Measurements from ENCODE around the gene IQCN.
A peak's percentile ranks its signal among the peaks of the same experiment; 100 is the strongest.

Gene IQCN

DNA sequence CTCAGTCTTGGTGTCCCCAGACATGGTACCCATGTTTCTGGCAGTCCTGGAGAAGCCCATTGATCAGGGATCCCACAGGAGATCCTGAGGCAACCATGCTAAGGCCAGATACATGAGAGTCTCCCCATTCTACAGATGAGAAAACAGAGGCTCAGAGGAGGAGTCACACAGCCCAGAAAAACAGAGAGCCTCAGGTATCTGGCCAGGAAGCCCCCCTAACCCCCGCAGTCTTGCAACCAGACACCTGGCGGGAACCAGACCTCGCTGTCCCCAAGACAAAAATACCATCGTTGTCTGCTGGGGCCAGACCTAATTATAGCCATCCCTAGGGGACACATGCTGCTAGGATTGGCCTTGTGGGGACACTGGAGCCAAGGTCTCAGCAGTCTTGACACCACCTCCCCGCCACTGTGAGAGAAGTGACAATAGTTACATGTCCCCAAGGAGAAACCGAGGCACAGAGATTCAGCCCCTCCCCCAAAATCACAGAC lies 46.4 kb downstream of the IQCN start:
- H3K36me3 ChIP-seq (ENCODE audit: control insufficient read depth, insufficient read depth, low read length) = no peaks in the 10 kb centered on the region
- H3K4me1 ChIP-seq (ENCODE audit: control insufficient read depth, insufficient read depth, low read length) = peaks cover 20% of the 10 kb centered on the region
- peaks cover 57% of the 10 kb centered on the region for H3K27me3 ChIP-seq (ENCODE audit: control insufficient read depth, insufficient read depth, low read length)
- H3K9ac ChIP-seq (ENCODE audit: low read length) = no peak overlapping the region
- no peaks in the 10 kb centered on the region for H3K9me3 ChIP-seq (ENCODE audit: control insufficient read depth, low read length)
- H3K4me3 ChIP-seq (ENCODE audit: low read length) = no peak overlapping the region

DNA sequence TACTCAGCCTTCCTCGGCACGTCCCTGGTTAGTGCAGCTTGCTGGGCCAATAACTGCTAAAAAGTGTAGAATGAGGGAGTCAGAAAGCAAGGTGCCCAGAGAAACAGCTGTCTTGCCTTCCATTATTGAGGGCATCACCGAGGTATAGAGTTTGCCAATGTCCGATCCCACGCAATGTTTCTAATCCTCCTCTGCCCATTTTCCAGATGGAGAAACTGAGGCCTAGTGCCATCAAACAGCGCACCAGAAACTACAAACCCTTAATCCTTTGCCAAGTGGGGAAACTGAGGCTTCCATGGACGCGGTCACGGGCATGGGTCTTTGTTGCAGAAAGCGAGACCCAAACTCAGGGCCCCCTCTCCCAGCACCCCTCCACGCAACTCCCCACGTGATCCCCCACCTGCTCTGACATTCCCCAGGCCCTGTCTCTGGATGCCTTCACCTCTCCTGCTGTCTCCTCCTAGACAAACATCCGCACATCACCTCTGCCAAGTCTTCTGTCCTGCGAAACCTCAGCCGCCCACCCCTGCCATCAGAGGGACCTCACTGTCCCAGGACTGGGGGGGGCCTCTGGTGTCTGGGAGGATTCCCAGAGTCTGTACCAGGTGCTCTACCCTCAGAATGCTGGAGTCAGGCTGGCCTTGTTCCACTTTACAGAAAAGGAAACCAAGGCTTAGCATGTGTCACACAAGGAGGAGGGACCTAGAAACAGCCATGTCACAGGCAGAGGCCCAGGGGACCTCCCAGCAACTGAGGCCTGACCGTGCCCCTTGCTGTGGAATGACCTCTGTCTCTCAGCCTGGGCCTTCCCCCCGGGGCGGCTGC lies 47.1 kb downstream of the IQCN start:
- Histone ChIP-seq H3K9me3 (ENCODE audit: control insufficient read depth, low read length) (no peaks in the 10 kb centered on the region), H3K27me3 (ENCODE audit: control insufficient read depth, insufficient read depth, low read length) (peaks cover 51% of the 10 kb centered on the region), H3K4me3 (ENCODE audit: low read length) (no peak overlapping the region), H3K36me3 (ENCODE audit: control insufficient read depth, insufficient read depth, low read length) (no peaks in the 10 kb centered on the region), H3K4me1 (ENCODE audit: control insufficient read depth, insufficient read depth, low read length) (peaks cover 20% of the 10 kb centered on the region), H3K9ac (ENCODE audit: low read length) (no peak overlapping the region)

DNA sequence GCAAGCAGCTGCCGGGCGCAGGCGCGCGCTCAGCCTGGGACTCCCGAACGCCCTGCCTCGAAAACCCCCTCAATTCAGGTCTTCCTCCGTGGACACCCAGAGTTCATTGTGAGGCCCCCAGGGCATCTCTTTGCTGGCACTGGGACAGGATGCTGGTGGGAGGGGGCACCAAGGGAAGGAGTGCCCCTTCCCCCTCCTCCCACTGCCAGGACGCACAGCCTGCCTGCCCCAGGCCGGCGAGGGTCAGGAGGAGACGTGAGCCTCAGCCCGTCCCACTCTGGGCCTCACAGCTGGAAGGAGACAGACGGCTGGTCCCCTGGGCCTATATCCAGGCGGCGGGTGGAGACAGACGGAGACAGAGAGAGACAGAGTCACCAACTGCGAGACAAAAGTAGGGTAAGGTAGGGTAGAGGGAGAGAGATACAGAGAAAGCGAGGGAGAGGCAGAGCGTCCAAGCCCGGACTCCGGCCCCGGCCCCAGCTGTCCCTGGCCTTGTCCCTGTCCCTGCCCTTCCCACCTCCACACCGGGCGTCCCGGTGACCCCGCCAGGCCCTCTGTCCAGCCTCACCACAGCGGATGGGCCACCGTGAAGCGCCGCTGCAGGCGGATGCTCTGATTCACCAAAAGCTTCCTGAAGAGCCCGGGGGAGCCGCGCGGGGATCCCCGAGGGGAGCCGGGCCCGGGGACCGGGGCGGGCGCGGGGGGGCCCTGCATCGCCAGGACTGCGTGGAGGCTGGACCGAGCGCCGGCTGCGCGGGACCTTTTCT lies 48.4 kb downstream of the IQCN start, which contains the start of gene PDE4C:
Gene PDE4C, minus strand, starts transcription at position 737 of the 767 bp plus-strand sequence. Its CDS starts 23 bp downstream, at position 714.
- no peaks in the 10 kb centered on the region for H3K36me3 ChIP-seq (ENCODE audit: control insufficient read depth, insufficient read depth, low read length)

DNA sequence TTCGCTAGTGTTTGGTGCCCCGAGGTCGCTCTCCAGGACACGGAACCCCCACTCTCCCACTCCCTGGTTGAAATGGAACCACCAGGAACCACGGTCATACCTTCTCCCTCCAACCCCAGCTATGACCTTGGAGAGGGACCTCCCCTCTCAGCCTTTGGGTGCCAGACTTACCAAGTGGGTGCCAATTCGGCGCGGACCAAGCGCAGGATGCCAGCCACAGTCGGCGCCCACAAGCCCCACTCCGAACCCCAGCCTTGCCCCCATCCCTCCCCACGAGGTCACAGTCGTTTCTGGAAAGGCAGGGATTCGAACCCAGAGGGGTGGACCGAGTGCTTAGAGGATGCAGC lies 48.9 kb downstream of the IQCN start:
- Histone ChIP-seq H3K4me3 (ENCODE audit: low read length) (no peak overlapping the region), H3K9me3 (ENCODE audit: control insufficient read depth, low read length) (no peaks in the 10 kb centered on the region), H3K27me3 (ENCODE audit: control insufficient read depth, insufficient read depth, low read length) (peaks cover 44% of the 10 kb centered on the region), H3K4me1 (ENCODE audit: control insufficient read depth, insufficient read depth, low read length) (peaks cover 17% of the 10 kb centered on the region), H3K36me3 (ENCODE audit: control insufficient read depth, insufficient read depth, low read length) (no peaks in the 10 kb centered on the region), H3K9ac (ENCODE audit: low read length) (no peak overlapping the region)

More for the DNA sequence above, 48.4 kb downstream of the IQCN start, which contains the start of gene PDE4C:
- Histone ChIP-seq H3K27me3 (ENCODE audit: control insufficient read depth, insufficient read depth, low read length) (peaks cover 46% of the 10 kb centered on the region), H3K9ac (ENCODE audit: low read length) (no peak within 1 kb of the TSS), H3K4me3 (ENCODE audit: low read length) (no peak within 1 kb of the TSS), H3K9me3 (ENCODE audit: control insufficient read depth, low read length) (no peaks in the 10 kb centered on the region), H3K4me1 (ENCODE audit: control insufficient read depth, insufficient read depth, low read length) (peaks cover 17% of the 10 kb centered on the region)

DNA sequence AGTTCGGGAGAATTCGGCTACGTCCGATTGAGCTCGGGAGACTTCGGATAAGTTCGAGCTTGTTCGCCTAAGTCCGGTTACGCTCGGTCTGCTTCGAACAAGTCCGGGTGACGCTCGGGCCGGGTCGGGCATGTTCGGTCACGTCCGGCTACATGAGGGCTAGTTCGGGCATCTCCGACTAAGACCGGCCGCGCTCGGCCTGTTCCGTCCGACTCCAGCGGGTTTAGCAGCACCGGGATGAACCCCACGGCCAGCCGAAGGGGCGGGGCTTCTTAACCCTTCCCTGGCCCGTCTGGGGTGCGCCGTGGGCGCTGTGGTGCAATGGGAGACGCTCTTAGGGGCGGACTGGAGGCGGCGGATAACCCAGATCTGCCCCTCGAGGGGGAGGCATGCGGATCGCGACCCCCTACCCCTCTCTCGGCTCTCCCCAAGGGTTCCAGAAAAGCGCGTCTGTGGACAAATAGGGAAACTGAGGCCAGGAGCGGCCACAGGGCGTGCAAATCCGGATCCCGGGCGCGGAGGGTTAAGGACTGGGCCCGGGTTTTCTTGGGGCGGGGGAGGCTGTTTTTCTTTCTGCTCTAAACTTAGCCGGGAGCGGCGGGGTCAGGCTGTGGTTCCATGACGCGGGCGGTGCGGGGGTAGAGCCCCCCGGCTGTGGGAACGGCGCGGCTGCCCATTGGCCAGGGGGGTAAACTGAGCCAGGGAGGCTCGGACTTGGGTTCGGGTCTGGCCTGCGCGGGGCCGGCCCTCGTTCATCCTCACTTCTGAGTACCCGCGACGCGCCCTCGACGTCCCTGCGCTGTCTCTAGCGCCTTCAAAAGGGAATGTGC lies 49.5 kb downstream of the IQCN start:
- Histone ChIP-seq H3K9ac (ENCODE audit: low read length) (peak overlapping the region; percentile 64), H3K4me1 (ENCODE audit: control insufficient read depth, insufficient read depth, low read length) (peaks cover 17% of the 10 kb centered on the region), H3K9me3 (ENCODE audit: control insufficient read depth, low read length) (no peaks in the 10 kb centered on the region), H3K4me3 (ENCODE audit: low read length) (peak overlapping the region; percentile 78), H3K27me3 (ENCODE audit: control insufficient read depth, insufficient read depth, low read length) (peaks cover 45% of the 10 kb centered on the region), H3K36me3 (ENCODE audit: control insufficient read depth, insufficient read depth, low read length) (no peaks in the 10 kb centered on the region)

DNA sequence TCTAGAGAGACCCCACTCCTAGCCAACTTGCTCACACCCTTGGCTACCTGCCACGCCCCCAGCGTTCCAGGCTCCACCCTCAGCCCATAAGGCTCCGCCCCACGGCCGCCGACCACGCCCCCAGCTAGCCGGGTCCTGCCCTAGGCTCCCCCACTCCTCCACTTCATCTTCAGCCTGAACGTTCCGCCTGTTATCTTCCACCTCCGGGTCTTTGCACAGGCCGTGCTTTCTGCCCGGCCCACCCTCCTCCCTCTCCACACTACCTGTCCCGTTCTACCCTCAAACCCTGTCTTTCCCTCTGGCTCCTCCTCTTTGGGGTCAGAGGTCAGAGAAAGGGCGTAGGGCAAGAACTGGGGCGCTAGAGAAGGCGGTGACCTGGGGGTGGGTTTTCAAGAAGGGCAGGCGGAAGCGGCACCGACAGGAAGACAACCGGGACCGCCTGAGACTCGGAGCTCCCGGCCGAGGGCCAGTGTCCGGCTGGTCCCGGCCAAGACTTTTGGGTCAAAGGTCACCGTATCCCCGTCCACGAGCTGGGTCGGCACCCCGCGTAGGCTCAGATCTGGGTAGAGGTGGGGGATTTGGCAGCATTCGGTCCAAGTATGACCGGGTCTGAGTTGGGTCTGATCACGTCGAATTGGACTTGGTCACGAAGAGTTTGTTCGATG lies 50.3 kb downstream of the IQCN start:
- Histone ChIP-seq H3K36me3 (ENCODE audit: control insufficient read depth, insufficient read depth, low read length) (no peaks in the 10 kb centered on the region), H3K9ac (ENCODE audit: low read length) (peak overlapping the region; percentile 64), H3K4me1 (ENCODE audit: control insufficient read depth, insufficient read depth, low read length) (peaks cover 17% of the 10 kb centered on the region), H3K9me3 (ENCODE audit: control insufficient read depth, low read length) (no peaks in the 10 kb centered on the region), H3K4me3 (ENCODE audit: low read length) (peak overlapping the region; percentile 78), H3K27me3 (ENCODE audit: control insufficient read depth, insufficient read depth, low read length) (peaks cover 45% of the 10 kb centered on the region)

DNA sequence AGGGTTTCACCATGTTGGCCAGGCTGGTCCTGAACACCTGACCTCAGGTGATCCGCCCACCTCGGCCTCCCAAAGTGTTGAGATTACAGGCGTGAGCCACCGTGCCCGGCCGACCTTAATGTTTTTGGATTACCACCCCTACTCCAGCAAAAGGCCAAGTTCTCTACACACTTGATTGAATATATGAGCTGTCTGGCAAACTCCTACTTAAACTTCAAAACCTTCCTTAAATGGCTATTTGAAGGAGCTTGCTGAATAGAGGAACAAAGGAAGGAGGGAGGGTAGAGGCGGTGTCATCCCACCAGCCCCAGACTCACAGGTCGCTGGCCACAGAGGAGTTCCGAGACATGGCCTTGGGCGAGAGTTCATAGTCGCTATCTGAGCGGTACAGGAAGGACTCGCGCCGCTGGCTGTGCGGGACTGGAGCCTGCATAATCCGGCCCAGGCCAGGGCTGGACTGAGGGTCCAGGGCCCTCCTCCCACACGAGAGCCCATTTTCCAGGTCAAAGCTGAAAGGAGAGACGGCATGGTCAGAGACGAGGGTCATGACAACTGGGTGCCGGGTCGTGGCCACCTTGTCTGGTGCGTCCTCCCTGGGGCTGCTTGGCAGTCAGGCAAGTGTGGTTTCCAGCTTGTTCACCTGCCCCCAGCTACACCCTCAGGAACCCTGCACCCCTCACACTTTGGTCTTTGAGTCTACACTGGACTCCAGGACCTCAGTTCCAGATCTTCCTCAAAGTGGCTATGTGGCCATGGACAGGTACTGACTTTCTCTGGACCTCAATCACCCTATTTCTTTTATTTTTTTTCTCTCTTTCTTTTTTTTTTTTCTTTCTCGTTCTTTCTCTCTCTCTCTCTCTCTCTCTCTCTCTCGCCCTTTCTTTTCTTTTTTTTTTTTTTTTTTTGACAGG lies 52.2 kb downstream of the IQCN start:
- Histone ChIP-seq H3K9me3 (ENCODE audit: control insufficient read depth, low read length) (no peaks in the 10 kb centered on the region), H3K4me3 (ENCODE audit: low read length) (no peak overlapping the region), H3K27me3 (ENCODE audit: control insufficient read depth, insufficient read depth, low read length) (peaks cover 34% of the 10 kb centered on the region), H3K36me3 (ENCODE audit: control insufficient read depth, insufficient read depth, low read length) (no peaks in the 10 kb centered on the region), H3K4me1 (ENCODE audit: control insufficient read depth, insufficient read depth, low read length) (peaks cover 17% of the 10 kb centered on the region), H3K9ac (ENCODE audit: low read length) (no peak overlapping the region)

DNA sequence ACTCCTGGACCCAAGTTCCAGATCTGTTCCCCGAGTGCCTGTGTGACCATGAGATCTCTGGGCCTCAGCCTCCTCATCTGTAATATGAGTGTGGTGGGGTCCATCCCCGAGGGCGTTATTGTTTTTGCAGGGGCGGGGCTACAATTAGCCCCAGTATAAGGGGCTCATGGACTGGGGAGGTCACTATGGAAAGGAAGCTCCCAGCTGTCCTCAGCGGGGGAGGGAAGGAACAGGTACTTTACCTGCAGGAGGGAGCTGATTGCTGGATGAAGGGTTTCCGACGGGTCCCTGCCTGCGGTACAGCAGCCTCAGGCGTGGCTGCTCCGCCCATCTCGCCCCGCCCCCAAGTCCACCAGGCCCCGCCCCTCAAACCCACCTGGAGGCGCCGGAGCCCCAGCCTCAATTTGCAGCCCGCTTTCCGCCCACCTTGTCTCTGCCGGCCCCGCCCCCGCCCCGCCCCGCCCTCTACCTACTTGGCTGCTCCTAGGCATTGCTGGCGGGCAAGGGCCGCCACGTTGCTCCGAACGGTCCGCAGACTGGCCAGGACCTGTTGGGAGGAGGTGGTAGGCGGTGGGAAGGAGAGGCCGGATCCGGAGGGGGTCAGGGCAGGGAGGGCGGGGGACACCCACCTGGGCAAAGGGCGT lies 53.5 kb downstream of the IQCN start:
- no peaks in the 10 kb centered on the region for H3K36me3 ChIP-seq (ENCODE audit: control insufficient read depth, insufficient read depth, low read length)
- H3K9me3 ChIP-seq (ENCODE audit: control insufficient read depth, low read length) = no peaks in the 10 kb centered on the region
- H3K4me3 ChIP-seq (ENCODE audit: low read length) = no peak overlapping the region
- H3K9ac ChIP-seq (ENCODE audit: low read length) = no peak overlapping the region
- H3K27me3 ChIP-seq (ENCODE audit: control insufficient read depth, insufficient read depth, low read length) = peaks cover 21% of the 10 kb centered on the region
- peaks cover 14% of the 10 kb centered on the region for H3K4me1 ChIP-seq (ENCODE audit: control insufficient read depth, insufficient read depth, low read length)

DNA sequence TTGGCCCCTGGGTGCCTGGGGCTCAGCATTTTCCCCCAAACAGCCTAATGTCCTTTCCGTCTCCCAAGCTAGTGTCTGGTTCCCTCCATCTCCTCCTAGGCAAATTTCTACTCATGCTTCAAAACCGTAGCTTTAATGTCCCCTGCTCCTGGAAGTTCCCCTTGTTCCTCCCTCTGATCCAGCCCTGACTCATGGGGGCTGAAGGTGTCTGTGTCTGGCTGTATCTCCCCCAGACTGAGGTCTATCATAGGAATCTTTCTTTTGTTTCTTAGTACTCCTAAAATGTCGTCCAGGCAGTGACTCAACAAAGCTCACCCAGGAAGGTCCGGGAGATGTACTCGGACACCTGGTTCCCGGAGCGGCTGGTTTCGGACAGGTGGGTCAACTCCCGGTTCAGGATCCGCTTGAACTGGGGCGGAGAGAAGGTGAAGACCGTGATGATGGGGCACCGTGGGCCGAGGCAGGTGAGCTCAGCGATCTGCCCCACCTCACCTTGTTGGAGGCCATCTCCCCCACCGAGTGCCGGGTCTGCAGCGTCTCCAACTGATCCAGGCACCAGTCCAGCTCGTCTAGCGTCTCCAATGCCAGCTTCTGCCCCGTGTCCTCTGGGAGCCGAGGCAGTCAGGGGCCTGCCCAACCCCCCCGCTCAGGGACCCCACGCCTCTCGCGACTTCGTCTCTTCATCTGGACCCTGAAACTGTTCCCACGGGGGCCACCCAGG lies 54.2 kb downstream of the IQCN start:
- Histone ChIP-seq H3K4me1 (ENCODE audit: control insufficient read depth, insufficient read depth, low read length) (peaks cover 10% of the 10 kb centered on the region), H3K27me3 (ENCODE audit: control insufficient read depth, insufficient read depth, low read length) (peaks cover 14% of the 10 kb centered on the region), H3K4me3 (ENCODE audit: low read length) (no peak overlapping the region), H3K9me3 (ENCODE audit: control insufficient read depth, low read length) (no peaks in the 10 kb centered on the region), H3K36me3 (ENCODE audit: control insufficient read depth, insufficient read depth, low read length) (no peaks in the 10 kb centered on the region), H3K9ac (ENCODE audit: low read length) (no peak overlapping the region)

DNA sequence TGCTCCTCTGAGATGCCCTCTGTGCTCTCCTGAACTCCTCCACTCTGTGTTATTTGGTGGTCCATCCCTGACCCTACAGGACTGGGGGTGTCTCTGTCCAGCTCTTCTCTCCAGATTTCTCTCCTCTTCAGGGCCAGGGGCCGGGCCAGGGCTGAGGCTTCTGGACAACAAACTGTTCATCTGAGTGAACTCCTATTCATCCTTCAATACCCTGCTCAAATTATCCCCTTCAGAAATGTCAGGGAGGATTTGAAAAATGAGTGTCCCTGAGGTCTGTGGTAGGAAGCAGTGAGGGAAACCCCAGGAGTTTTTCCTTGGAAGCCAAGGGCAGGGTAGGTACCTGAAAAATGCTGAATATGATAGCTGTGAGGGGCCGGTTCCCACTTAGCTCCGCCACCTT lies 55.7 kb downstream of the IQCN start:
- Histone ChIP-seq H3K9me3 (ENCODE audit: control insufficient read depth, low read length) (no peaks in the 10 kb centered on the region), H3K4me1 (ENCODE audit: control insufficient read depth, insufficient read depth, low read length) (no peaks in the 10 kb centered on the region), H3K27me3 (ENCODE audit: control insufficient read depth, insufficient read depth, low read length) (peaks cover 8% of the 10 kb centered on the region), H3K36me3 (ENCODE audit: control insufficient read depth, insufficient read depth, low read length) (no peaks in the 10 kb centered on the region), H3K9ac (ENCODE audit: low read length) (no peak overlapping the region), H3K4me3 (ENCODE audit: low read length) (no peak overlapping the region)

Data from mucosa of stomach (tissue), 1 donor.